NCI-H446 treated with DMSO at 0.1 percent for 48 hours (cell line): Measurements from ENCODE around the gene RPL15.
"Not testable (repeated sequence)": the region's sequence is repeated elsewhere in the genome, so short reads cannot be mapped to it uniquely, and the experiment has no call there.

Experiments used
- DNase-seq: peaks from one replicate; lab custom pipeline; 2025; lab: John Stamatoyannopoulos, UW

RPL15 gene

DNA sequence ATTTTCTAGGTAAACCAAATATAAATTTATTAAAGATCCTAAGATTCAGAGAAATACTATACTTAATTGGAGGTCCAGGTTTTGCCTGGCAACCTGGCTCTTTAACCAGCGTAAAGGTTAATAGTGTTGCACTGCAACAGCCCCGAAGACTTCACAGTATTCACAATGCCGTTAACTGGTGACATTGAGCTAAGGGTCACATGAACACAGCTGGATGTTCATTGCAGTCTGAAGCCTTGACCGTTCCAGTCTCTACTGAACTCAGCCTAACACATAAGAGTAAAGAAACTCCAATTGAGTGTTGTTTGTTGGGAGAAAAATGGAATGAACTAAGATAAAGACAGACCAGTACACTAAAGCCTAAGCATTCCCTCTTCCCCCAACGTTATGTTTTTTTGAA lies 27.0 kb upstream of the RPL15 start:
- no peak for DNase-seq

DNA sequence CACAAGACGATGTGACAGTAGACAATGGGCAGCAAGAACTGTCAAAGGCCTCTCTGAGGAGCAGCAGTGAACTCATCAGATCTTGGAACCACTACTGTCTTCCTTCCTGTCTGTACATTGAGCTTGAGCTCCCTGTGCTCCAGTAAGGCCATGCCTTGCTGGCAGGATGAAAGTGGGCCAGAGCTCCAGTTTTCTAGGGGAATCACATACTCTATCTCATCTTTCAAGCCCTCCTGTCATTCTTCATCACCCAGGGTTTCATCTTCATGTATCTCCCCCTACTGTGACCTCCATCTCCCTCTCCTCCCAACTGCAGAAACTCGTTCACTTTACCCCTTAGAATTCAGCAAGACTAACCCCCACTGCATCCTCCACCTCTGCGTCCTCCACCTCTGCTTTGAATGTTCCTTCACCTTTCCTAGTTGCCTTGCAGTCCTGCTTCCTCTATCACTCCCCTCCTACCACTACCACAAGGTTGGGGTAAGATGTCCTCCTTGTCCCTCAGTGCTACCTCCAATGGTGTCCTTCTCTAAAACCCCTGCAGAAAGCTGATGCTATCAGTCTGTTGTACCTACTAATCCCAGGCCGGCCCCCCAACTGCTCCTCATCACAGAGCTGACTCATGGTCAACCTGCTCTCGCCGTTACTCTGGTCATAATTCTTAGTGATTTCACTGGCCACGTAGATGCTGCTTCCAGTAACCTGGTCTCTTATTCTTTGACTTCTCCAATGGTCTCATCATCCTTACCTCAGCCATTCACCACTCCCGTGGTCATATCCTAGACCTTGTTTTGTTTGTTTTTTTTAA lies 22.5 kb upstream of the RPL15 start:
- no peak for DNase-seq

DNA sequence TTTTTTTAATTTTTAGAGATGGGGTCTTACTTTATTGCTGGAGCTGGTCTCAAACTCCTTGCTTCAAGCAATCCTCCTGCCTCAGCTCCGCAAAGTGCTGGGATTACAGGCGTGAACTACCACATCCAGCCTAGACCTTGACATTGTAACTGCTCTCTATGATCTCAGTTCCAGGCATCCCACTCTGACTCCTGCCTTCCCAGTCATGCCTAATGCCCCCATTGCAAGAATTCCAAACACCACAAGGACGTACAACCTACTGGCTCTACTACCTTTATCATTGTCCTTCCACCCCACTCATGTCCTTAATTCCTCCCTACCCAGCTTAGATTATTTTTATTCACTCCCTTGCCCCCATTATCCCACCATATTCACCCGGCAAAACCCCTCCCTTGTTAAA lies 21.8 kb upstream of the RPL15 start:
- no peak for DNase-seq

DNA sequence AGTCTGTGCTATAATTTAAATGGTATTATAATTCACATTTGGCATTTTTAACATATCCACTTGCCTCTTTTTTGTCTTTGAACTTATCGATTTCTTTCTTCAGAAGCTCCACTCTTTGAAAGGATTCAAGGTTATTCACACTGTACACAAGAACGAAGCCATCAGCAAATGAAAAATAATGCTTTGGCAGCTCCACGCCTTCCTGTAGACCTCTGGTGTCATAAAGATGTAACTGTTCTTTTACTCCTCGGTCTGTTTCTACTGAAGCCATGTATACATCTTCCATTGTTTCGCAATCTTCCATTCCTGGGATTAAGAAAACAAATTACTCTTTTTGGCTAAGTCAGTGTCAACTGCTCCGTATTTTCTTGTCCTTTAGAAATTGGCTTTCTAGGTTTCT lies 16.2 kb upstream of the RPL15 start:
- no peak for DNase-seq

DNA sequence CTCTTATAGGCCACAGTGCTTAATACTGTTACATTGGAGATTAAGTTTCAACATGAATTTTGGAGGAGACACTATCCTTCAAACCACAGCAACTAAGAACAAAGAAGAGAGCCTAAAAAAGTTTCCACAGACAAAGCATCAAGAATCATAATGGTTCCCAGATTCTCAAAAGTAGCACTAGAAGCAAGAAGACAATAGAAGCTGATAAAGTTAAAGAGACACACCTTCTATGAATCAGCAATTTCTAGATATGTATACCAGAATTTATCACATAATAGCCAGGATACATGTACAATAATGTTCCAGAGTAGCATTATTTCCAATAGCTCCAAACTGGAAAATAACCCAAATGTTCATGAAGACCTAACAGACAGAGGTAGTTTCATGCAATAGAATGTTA lies 12.4 kb upstream of the RPL15 start:
- no peak for DNase-seq

DNA sequence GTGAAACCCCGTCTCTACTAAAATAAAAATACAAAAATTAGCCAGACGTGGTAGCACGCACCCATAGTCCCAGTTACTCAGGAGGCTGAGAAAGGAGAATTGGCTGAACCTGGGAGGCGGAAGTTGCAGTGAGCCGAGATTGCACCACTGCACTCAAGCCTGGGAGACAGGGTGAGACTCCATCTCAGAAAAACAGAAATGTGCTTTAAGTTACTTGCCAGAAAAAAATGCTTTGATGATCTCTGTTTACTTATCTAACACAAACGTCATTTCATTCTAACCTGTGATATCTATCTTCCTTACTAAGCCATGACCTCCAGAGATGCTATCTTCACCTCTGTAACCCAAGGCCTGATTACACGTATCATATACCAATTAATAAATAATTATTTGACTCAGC lies 7.6 kb upstream of the RPL15 start:
- no peak for DNase-seq

DNA sequence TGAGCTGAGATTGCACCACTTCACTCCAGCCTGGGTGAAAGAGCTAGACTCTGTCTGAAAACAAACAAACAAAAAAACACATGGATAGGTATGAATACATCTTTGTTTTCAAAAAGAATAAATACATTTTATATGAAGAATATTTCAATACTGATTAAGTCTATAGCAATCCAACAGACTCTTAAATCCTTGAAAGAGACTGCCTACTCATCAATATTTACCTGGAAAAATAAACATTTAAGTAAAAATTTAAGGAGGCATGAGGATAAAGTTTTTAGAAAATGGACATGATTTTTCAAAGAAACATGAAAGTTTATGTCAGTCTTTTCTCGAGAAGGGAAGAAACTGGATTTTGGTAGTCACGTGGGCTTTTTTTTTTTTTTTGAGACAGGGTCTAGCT lies 5.5 kb upstream of the RPL15 start:
- no peak for DNase-seq

DNA sequence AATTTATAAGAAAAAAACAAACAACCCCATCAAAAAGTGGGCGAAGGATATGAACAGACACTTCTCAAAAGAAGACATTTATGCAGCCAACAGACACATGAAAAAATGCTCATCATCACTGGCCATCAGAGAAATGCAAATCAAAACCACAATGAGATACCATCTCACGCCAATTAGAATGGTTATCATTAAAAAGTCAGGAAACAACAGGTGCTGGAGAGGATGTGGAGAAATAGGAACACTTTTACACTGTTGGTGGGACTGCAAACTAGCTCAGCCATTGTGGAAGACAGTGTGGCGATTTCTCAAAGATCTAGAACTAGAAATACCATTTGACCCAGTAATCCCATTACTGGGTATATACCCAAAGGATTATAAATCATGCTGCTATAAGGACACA lies 4.6 kb upstream of the RPL15 start:
- not testable (repeated sequence) for DNase-seq

DNA sequence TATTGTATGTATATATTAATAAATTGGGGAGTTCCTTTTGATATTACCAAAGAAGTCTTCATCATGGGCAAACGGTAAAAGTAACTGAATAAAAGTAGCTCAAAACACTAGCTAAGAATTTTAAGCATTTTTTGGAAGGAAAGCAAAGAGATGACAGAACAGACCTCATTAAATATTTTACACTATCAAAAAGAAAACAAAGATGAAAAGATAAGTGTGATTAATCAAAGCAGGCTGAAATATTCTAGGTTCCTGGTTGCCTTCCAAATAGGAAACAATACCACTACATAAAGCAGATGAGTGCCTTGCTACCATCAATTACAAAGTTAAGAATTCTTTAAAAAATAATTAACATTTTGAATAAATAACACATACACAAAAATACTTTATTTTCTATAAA lies 3.8 kb upstream of the RPL15 start:
- no peak for DNase-seq

DNA sequence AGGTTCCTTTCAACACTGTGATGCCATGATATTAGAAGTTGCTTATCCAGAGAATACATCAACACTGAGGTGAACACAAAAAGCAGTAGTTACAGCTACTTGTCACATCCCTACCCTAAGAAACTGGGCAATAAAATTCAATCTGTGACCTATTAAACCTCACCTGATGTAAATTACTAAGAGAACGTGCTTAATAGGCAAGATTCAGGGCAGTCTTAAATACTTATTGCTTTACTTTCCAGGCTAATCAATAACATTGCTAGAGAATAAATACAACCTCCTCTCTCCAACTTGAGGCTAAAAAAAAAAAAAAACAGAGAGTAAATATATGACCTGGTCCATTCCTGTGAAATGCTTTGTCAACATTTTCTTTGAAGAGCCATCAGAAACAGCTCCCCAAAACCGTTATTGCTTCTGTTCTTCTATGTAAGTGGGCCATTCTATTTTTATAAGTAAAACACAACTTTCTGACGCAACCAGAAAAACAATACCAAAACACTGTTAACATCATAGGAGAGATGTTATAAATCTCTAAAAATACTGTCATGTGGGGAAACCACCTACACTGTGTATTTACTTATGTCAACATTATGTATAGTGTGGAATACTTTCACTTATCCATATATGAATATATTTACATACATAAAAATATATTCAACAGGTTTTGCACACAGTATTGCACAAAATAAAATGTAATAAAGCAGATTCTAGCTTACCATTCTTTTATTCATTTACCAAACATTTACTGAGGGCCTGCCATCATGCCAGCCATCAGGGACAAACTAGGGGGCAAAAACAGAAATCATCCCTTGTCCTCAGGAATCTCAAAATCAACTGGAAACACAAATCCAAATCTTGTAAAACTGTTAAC lies 2.8 kb upstream of the RPL15 start:
- no peak for DNase-seq

DNA sequence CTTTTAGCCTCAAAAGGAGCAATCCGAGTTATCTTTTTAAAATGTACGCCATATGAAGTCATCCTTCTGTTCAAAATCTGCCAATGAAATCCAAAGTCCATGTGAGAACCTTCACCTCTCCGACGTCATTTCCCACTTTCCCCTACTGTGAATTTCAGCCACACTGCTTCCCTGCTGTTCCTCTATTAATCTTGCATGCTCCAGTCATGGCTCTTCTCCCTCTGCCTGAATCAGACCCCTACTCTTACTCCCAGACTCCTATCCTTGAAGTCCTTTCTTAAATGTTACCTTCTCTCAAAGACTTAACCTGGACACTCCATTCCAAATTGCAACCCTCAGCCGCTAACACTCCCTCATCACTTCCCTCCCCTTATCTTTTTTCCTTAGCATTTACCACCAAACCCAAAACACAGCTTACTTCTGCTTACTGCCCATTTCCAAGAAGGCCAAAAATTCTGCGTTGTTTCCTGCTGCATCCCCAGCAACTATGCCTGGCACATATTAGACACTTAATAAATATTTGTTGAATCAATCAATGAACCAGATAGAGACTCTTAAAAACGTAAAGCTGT lies 1.3 kb upstream of the RPL15 start:
- DNase-seq = peak; percentile 33

DNA sequence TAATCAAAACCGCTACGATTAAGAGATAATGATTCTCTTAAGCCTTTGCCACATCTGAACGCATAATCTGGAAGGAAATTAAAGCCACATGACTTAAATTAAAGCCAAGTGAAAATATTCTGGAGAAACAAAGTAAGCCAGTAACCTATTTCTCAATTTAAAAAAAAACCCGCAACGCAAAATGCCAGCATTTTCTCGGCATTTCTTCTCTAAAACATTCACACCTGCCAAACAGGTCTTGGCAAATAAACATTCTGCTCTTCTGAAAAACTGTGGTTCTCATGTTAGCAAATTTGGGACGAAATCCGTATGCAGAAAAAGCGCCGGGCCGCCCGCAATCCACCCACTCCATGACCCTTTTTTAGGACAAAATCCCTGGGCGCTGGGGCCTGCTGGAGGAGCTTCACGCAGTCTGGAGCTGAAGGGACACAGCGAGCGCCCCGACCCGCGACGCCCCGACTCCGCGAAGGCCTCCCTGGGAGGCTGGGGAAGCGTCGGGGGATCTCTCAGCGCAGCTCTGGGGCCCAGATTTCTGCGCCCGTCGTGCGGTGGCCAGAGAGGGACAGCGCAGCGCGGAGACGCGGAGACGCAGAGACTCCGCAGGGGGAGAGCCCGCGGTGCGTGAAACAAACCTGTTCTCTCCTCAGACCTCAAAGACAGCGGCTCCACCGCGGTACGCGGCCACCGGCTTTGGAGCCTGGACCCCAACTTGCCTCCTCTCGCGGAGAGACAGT lies 613 bp upstream of the RPL15 start:
- no peak for DNase-seq

DNA sequence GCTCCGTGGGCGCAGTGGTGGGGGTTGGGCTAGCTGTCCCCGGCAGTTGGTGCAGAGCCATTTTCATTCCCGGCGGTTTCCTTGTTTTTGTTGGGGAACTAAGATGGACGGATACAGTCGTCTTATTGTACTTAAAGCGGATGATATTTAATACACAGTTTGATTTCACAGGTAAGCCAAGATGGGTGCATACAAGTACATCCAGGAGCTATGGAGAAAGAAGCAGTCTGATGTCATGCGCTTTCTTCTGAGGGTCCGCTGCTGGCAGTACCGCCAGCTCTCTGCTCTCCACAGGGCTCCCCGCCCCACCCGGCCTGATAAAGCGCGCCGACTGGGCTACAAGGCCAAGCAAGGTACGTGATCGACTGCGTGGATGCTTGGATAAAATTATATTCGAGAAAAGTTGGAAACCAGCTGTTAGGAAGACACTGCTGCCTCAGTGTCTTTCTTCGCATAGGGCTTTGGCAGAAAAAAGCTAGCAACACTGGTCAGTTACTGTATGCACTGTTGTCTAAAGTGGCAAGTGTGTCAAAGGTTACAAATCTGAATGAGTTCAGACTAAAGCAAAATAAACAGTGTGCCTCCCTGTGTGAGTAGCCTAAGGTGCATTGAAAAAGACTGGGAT lies 859 bp downstream of the RPL15 start:
- not testable (repeated sequence) for DNase-seq

DNA sequence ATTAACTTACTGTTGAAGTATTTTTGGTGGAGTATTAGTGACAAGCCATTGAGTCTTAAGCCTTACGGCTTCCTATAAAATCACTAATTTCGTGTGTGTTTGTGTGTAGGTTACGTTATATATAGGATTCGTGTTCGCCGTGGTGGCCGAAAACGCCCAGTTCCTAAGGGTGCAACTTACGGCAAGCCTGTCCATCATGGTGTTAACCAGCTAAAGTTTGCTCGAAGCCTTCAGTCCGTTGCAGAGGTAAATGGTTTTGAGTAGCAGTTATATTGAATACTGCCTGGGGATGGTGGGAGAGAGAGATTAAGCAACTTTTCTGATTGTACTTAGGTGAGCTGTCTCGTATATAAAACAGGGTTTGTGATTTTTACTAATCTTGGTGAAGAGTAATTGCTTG lies 1.4 kb downstream of the RPL15 start:
- DNase-seq = not testable (repeated sequence)

DNA sequence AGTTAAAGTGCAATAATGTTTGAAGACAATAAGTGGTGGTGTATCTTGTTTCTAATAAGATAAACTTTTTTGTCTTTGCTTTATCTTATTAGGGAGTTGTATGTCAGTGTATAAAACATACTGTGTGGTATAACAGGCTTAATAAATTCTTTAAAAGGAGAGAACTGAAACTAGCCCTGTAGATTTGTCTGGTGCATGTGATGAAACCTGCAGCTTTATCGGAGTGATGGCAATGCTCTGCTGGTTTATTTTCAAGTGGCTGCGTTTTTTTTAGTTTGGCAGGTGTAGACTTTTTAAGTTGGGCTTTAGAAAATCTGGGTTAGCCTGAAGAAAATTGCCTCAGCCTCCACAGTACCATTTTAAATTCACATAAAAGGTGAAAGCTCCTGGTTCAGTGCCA lies 2.7 kb downstream of the RPL15 start:
- no peak for DNase-seq

DNA sequence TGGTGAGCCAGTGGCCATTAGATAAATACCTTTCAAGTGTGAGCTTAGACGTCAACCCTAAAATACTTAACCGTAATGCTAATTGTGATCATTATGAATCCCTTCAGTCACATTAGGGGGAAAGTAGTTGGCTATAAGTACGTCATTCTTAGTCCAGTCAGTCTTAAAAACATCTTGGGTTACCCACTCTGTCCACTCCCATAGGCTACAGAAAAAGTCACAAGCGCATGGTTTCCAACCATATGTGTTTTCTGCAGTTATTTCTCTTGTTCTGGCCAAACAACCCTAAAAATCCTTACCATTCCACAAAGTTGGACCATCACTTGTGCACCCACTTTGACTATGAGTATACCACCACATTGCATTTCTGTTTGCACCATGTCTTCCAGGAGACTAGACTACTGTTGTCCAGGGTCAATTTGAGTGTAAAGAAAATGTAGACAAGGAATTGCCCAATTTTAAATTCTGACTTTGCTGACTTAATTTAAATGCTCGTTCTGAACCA lies 3.3 kb downstream of the RPL15 start:
- DNase-seq = no peak

DNA sequence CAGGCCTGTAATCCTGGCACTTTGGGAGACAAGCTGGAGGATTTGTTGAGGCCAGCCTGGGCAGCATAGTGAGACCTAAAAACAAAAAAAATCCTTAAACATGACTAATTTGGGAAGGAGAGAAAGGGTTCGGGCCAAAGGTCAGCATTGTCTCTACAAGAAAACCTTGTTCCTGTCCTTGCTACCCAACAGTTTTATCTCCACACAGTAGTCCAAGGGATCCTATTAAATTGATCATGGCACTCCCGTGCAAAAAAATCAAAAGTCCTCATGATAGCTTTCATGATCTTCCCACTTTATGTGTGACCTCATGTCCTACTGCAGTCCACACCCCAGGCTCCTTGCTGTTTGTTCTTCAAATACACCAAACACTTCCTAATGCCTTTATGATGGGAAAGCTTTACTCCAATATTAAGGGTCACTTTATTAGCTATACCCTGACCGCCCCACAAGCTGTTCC lies 4.2 kb downstream of the RPL15 start:
- DNase-seq = no peak

DNA sequence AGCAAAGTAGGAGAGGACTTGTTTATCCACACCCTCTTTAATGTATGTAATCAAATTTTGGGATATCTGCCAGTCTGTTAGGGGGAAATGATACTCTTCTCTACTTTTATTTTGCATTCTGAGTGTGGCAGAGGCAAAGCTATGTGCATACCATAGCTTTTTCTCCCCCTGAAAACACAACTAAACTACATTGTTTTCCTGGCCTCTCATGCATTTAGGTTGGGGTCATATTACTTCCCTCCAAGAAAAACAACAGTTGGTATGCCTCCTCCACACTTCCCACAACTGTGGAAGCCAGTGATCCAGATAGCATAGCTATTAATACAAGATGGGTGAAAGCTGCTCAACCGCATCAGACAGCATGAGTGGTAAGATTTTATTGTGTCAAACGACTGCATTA lies 6.9 kb downstream of the RPL15 start:
- DNase-seq = no peak

DNA sequence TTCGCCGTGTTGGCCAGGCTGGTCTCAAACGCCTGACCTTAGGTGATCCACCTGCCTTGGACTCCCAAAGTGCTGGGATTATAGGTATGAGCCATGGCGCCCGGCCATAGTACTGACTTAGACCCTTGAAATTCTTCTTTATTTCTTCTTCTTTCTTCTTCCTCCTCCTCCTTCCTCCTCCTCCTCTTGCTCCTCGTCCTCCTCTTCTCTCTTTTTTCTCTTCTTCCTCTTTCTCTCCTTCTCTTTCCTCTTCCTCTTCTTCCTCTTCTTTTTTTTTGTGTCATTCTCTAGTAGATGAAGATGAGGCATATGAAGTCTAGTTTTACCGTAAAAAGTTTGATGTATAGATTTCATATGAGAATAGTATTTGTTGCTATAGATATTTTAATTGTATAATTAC lies 9.3 kb downstream of the RPL15 start:
- no peak for DNase-seq

DNA sequence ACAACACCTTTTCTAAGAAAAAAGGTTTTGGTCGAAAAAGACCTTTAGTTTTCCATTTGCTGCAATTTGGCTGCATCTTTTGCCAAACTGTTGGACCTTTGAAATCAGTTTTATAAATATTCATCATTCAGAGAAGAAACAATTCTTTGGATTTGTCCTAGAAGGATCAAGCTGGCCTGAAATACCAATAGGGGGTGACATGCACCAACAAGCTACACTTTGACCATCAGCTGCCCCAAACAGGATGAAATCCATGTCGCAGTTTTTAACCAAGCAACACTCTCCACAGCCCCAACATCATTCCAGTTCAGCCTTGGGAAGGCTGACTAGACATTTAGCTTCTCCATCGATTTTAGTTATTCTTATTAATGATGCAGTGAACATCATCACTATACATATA lies 9.8 kb downstream of the RPL15 start:
- no peak for DNase-seq

DNA sequence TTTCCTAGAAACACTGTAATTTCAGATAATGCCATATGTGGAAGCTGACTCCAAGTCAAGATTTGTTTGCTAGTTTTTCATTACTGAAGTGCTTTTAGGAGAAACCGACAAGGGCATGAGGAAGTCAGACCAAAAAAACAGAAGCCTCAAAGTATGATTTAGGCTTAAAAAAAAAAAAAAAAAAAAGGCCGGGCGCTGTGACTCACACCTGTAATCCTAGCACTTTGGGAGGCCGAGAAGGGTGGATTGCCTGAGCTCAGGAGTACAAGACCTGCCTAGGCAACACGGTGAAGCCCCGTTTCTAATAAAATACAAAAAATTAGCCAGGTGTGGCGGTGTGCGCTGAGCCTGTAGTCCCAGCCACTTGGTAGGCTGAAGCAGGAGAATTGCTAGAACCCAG lies 11.6 kb downstream of the RPL15 start:
- no peak for DNase-seq

DNA sequence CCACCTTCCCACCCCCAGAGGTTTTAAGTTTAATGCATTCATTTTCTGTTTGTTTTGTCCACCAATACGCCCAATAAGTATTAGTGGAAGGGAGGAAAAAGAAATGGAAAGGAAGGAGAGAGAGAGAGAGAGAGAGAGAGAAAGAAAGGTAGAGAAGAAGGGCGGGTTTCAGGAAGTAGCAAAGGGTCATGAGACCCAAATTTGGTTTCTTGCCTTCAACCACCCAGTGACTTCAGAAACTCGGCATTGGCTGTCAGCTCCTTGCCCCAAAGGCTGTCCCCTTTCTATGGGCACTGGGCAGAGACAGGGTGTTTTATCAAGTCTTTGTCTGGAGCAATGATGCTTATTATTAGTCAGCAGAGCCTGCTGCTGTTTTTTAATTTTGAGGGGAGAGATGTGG lies 14.7 kb downstream of the RPL15 start:
- no peak for DNase-seq
